ENCODE data around the gene C1orf52. TPM values are rescaled to one million over a fixed set of nuclear protein-coding genes. Genes with fewer than 3 reads are reported as not detected.
"Not testable (repeated sequence)": the region's sequence is repeated elsewhere in the genome, so short reads cannot be mapped to it uniquely, and the experiment has no call there.

Gene C1orf52
- total RNA-seq, 2 experiments from 2014 or later = 26.8 to 28.3 TPM

GRCh38 chr1:85280636-85281035, 21.2 kb upstream of the C1orf52 start:
- POLR2A ChIA-PET = no interaction called here
- CTCF ChIA-PET = interaction anchor here (1.3 kb wide), 1 partner anchor 15 kb away, joined by 3 read pairs; no protein-coding TSS in a partner anchor

GRCh38 chr1:85279458-85280080, 20.1 kb upstream of the C1orf52 start:
- CTCF ChIA-PET = interaction anchor here (0.6 kb wide), 1 partner anchor 44 kb away, joined by 4 read pairs; no protein-coding TSS in a partner anchor

GRCh38 chr1:85278853-85279314, 19.4 kb upstream of the C1orf52 start:
- CTCF ChIA-PET = interaction anchor here (0.6 kb wide), 1 partner anchor 45 kb away, joined by 4 read pairs; no protein-coding TSS in a partner anchor

More at GRCh38 chr1:85279458-85280080, 20.1 kb upstream of the C1orf52 start:
- POLR2A ChIA-PET = no interaction called here

GRCh38 chr1:85277802-85278201, 18.3 kb upstream of the C1orf52 start:
- CTCF ChIA-PET = interaction anchor here (1.6 to 2.5 kb wide), 2 partner anchors 23 to 34 kb away, joined by 4 to 10 read pairs; no protein-coding TSS in a partner anchor

More at GRCh38 chr1:85278853-85279314, 19.4 kb upstream of the C1orf52 start:
- POLR2A ChIA-PET = no interaction called here

GRCh38 chr1:85276978-85277639, 17.6 kb upstream of the C1orf52 start:
- ChIA-PET CTCF (interaction anchor here (0.6 to 2.7 kb wide), 6 partner anchors 18 to 779 kb away, joined by 3 to 11 read pairs (median 5); partner anchors contain the start of gene C1orf52), POLR2A (interaction anchor here (0.5 to 1.7 kb wide), 4 partner anchors 12 to 371 kb away, joined by 3 to 12 read pairs (median 6); partner anchors contain the start of gene C1orf52)

More at GRCh38 chr1:85277802-85278201, 18.3 kb upstream of the C1orf52 start:
- POLR2A ChIA-PET = interaction anchor here (0.6 to 1.7 kb wide), 2 partner anchors 11 to 134 kb away, joined by 6 to 7 read pairs; no protein-coding TSS in a partner anchor

- CTCF ChIA-PET = interaction anchor here (0.6 to 2.7 kb wide), 6 partner anchors 17 to 778 kb away, joined by 3 to 11 read pairs (median 5); partner anchors contain the start of gene C1orf52
- POLR2A ChIA-PET = interaction anchor here (0.6 to 1.7 kb wide), 5 partner anchors 13 to 1613 kb away, joined by 3 to 12 read pairs (median 5); partner anchors contain the start of genes C1orf52, GNG5 and SPATA1
Measured at GRCh38 chr1:85276215-85276977, 16.9 kb upstream of the C1orf52 start, which contains the start of gene BCL10. TSS of gene BCL10 (minus strand) at chr1:85276632. CDS start at chr1:85276352, 280 bp downstream.

- ChIA-PET POLR2A (interaction anchor here (0.5 to 1.5 kb wide), 4 partner anchors 16 to 1614 kb away, joined by 3 to 12 read pairs (median 6); partner anchors contain the start of genes C1orf52, GNG5 and SPATA1), CTCF (interaction anchor here (1.5 to 2.7 kb wide), 3 partner anchors 16 to 22 kb away, joined by 6 to 11 read pairs (median 10); partner anchors contain the start of gene C1orf52)
Measured at GRCh38 chr1:85275701-85276214, 16.3 kb upstream of the C1orf52 start.

- ChIA-PET POLR2A (interaction anchor here (0.5 kb wide), 1 partner anchor 457 kb away, joined by 6 read pairs; no protein-coding TSS in a partner anchor), CTCF (interaction anchor here (2.7 kb wide), 1 partner anchor 15 kb away, joined by 11 read pairs; the partner anchor contains the start of gene C1orf52)
Measured at GRCh38 chr1:85274969-85275453, 15.5 kb upstream of the C1orf52 start.

GRCh38 chr1:85273397-85273796, 13.9 kb upstream of the C1orf52 start:
- ChIA-PET POLR2A (no interaction called here), CTCF (interaction anchor here (1.7 to 2.2 kb wide), 2 partner anchors 14 to 328 kb away, joined by 3 to 12 read pairs; partner anchors contain the start of gene C1orf52)

GRCh38 chr1:85268801-85269585, 9.5 kb upstream of the C1orf52 start:
- ChIA-PET POLR2A (no interaction called here), CTCF (interaction anchor here (2.1 kb wide), 1 partner anchor 9 kb away, joined by 6 read pairs; the partner anchor contains the start of gene C1orf52)

GRCh38 chr1:85267313-85267712, 7.9 kb upstream of the C1orf52 start:
- CTCF ChIA-PET = no interaction called here
- POLR2A ChIA-PET = no interaction called here

- CTCF ChIA-PET = interaction anchor here (0.7 to 1.2 kb wide), 2 partner anchors 99 to 319 kb away, joined by 3 to 5 read pairs; no protein-coding TSS in a partner anchor
- POLR2A ChIA-PET = no interaction called here
Measured at GRCh38 chr1:85264150-85264549, 4.7 kb upstream of the C1orf52 start.

- ChIA-PET POLR2A (interaction anchor here (0.7 kb wide), 1 partner anchor 318 kb away, joined by 3 read pairs; no protein-coding TSS in a partner anchor), CTCF (interaction anchor here (1.2 kb wide), 1 partner anchor 318 kb away, joined by 3 read pairs; no protein-coding TSS in a partner anchor)
Measured at GRCh38 chr1:85262985-85263384, 3.5 kb upstream of the C1orf52 start.

- CTCF ChIA-PET = interaction anchor here (0.7 to 1.8 kb wide), 11 partner anchors 10 to 315 kb away, joined by 3 to 12 read pairs (median 4); partner anchors contain the start of genes BCL10 and SYDE2
- POLR2A ChIA-PET = interaction anchor here (1.0 to 1.8 kb wide), 4 partner anchors 16 to 315 kb away, joined by 3 to 12 read pairs (median 4); partner anchors contain the start of gene BCL10
Measured at GRCh38 chr1:85259912-85260274, 431 bp upstream of the C1orf52 start.

GRCh38 chr1:85258536-85259117, 835 bp downstream of the C1orf52 start:
- POLR2A ChIA-PET = interaction anchor here (1.0 to 1.8 kb wide), 5 partner anchors 18 to 314 kb away, joined by 3 to 12 read pairs (median 4); partner anchors contain the start of gene BCL10
- CTCF ChIA-PET = interaction anchor here (0.8 to 1.8 kb wide), 17 partner anchors 11 to 323 kb away, joined by 3 to 12 read pairs (median 4); partner anchors contain the start of gene BCL10

- CTCF ChIA-PET, POLR2A ChIA-PET: not testable (repeated sequence)
Measured at GRCh38 chr1:85249042-85249441, 10.4 kb downstream of the C1orf52 start.

Data from activated CD8-positive, alpha-beta memory T cell treated with anti-CD3 and anti-CD28 coated beads for 36 hours (primary cell).